RWPE1 (cell line): Measurements from ENCODE around the gene IL9.

Experiments
- CTCF ChIA-PET: fragments of 350-600 bp; sonication (Branson Sonifier 250); formaldehyde crosslinking; extraction: SDS; loops from one replicate; lab custom pipeline; 2021; lab: Yijun Ruan, JAX
- POLR2A ChIA-PET: fragments of 400-600 bp; formaldehyde crosslinking; extraction: SDS; loops from one replicate; lab custom pipeline; 2020; ENCODE audit warnings: antibody characterized with exemption; ENCODE audit not compliant: low non-redundant PET; lab: Yijun Ruan, JAX
- DNase-seq: peaks from one replicate; pipeline ENCODE4 v3.0.0; 2012; ENCODE audit warnings: low spot score
- H3K27ac ChIP-seq: fragments of 450-650 bp; 2 replicates; pipeline ENCODE4 v1.5.1; 2017
- CTCF ChIP-seq: fragments of 450-650 bp; conservative IDR thresholded peaks from 2 replicates; pipeline ENCODE4 v1.5.1; 2017; ENCODE audit warnings: low read depth, mild to moderate bottlenecking

Gene IL9

GRCh38 chr5:135895474-135896006 lies at the start of gene IL9:
TSS of gene IL9 (minus strand) at chr5:135895841. CDS start at chr5:135895816, 25 bp downstream.
- ChIA-PET POLR2A (no interaction called here), CTCF (interaction anchor here (0.6 to 1.1 kb wide), 4 partner anchors 15 to 923 kb away, joined by 3 to 4 read pairs (median 3); no protein-coding TSS in a partner anchor)
- no peak for DNase-seq
- TF ChIP-seq CTCF, result no peak
- H3K27ac ChIP-seq, result no peak within 1 kb of the TSS

GRCh38 chr5:135944967-135945560 lies 49.4 kb upstream of the IL9 start:
- POLR2A ChIA-PET, result no interaction called here
- TF ChIP-seq CTCF, result peak; percentile 83
- CTCF ChIA-PET, result interaction anchor here (0.5 to 1.5 kb wide), 22 partner anchors 16 to 273 kb away, joined by 3 to 18 read pairs (median 4); partner anchors contain the start of genes SMIM32 and TGFBI
- H3K27ac ChIP-seq, result no peak overlapping the region
- DNase-seq, result peak; percentile 63

GRCh38 chr5:135944564-135944963 lies 48.9 kb upstream of the IL9 start:
- TF ChIP-seq CTCF, result no peak
- ChIA-PET POLR2A (no interaction called here), CTCF (interaction anchor here (0.5 to 1.5 kb wide), 11 partner anchors 17 to 273 kb away, joined by 3 to 18 read pairs (median 4); partner anchors contain the start of gene SMIM32)
- DNase-seq, result no peak
- no peak overlapping the region for H3K27ac ChIP-seq

GRCh38 chr5:135942202-135942771 lies 46.6 kb upstream of the IL9 start:
- no peak overlapping the region for H3K27ac ChIP-seq
- ChIA-PET CTCF (interaction anchor here (0.7 to 1.9 kb wide), 2 partner anchors 270 to 676 kb away, joined by 3 to 4 read pairs; no protein-coding TSS in a partner anchor), POLR2A (no interaction called here)
- DNase-seq, result no peak
- no peak for TF ChIP-seq CTCF

GRCh38 chr5:135941711-135942110 lies 46.1 kb upstream of the IL9 start:
- DNase-seq, result no peak
- CTCF ChIA-PET, result interaction anchor here (0.7 to 1.9 kb wide), 2 partner anchors 270 to 676 kb away, joined by 3 to 4 read pairs; no protein-coding TSS in a partner anchor
- no peak for TF ChIP-seq CTCF
- POLR2A ChIA-PET, result no interaction called here
- no peak overlapping the region for H3K27ac ChIP-seq

GRCh38 chr5:135937245-135937911 lies 41.7 kb upstream of the IL9 start:
- no peak for DNase-seq
- TF ChIP-seq CTCF, result no peak
- no peak overlapping the region for H3K27ac ChIP-seq
- CTCF ChIA-PET, result interaction anchor here (0.6 to 1.0 kb wide), 5 partner anchors 27 to 122 kb away, joined by 3 to 5 read pairs (median 3); no protein-coding TSS in a partner anchor
- POLR2A ChIA-PET, result no interaction called here
